ENCODE data around the gene WFDC5. TPM values are rescaled to one million over a fixed set of nuclear protein-coding genes. Genes with fewer than 3 reads are reported as not detected.

WFDC5 gene
- polyA plus RNA-seq, 1 of the 3 experiments (the other 2 are of a cell fraction) = 0.08 TPM

- TF ChIP-seq ZBTB33 (IDR thresholded peaks at IDR 0.05; ENCODE audit: borderline replicate concordance, low read depth) (no peak), NFIC (IDR thresholded peaks at IDR 0.05; ENCODE audit: borderline replicate concordance) (no peak), CTCF (IDR thresholded peaks at IDR 0.05) (no peak), MEF2A (IDR thresholded peaks at IDR 0.05; ENCODE audit: borderline replicate concordance, low read depth) (no peak), RXRA (IDR thresholded peaks at IDR 0.05; ENCODE audit: borderline replicate concordance, low read depth) (no peak), EP300 (IDR thresholded peaks at IDR 0.05; ENCODE audit: borderline replicate concordance in 1 of 2, low read depth in 1 of 2, low read length in 1 of 2) (no peak), TAF1 (IDR thresholded peaks at IDR 0.05; ENCODE audit: borderline replicate concordance, low read depth, low read length) (no peak), FOSL2 (IDR thresholded peaks at IDR 0.05; ENCODE audit: borderline replicate concordance, low read depth) (no peak), IRF3 (IDR thresholded peaks at IDR 0.05; ENCODE audit: low read depth, low read length) (no peak)
- Histone ChIP-seq H3K4me1 (ENCODE audit: control insufficient read depth in 1 of 2, insufficient read depth in 2 of 2, low read depth in 1 of 2, low read length in 1 of 2) (peaks cover 0 to 4% of the 10 kb centered on the region in 2 experiments; a peak in 1 of 4 replicates), H3K27ac (ENCODE audit: low read depth in 2 of 2, low read length in 1 of 2) (no peak overlapping the region), H3F3A (replicated peaks; ENCODE audit: insufficient read depth) (peaks cover 22% of the 10 kb centered on the region), H3K9ac (no peak overlapping the region), H4K20me1 (ENCODE audit: insufficient read depth) (no peaks in the 10 kb centered on the region), H3K9me3 (no peaks in the 10 kb centered on the region), H3K9me2 (no peaks in the 10 kb centered on the region), H3K79me2 (ENCODE audit: insufficient read depth) (no peaks in the 10 kb centered on the region), H3K4me2 (no peak overlapping the region), H3K27me3 (ENCODE audit: insufficient read depth) (no peaks in the 10 kb centered on the region), H2AFZ (ENCODE audit: low read depth) (no peak overlapping the region), H3K4me3 (ENCODE audit: low read depth in 2 of 2, low read length in 1 of 2) (no peak overlapping the region), H3K36me3 (replicated peaks in 1 of 2; ENCODE audit: control insufficient read depth in 1 of 2, insufficient read depth in 2 of 2, low read length in 1 of 2) (peaks cover 5 to 19% of the 10 kb centered on the region in 2 experiments)
- ChIA-PET POLR2A (no interaction called here), CTCF (interaction anchor here (1.0 to 1.7 kb wide), 5 partner anchors 10 to 75 kb away, joined by 3 to 9 read pairs (median 4); no protein-coding TSS in a partner anchor)
- 100% methylated on average over 1 of the region's 1 CpG for WGBS (ENCODE audit: low lambda C conversion rate)
- DNase-seq = no peak
These were observed 29.1 kb downstream of the WFDC5 start for GRCh38 chr20:45085867-45086266.

DNA sequence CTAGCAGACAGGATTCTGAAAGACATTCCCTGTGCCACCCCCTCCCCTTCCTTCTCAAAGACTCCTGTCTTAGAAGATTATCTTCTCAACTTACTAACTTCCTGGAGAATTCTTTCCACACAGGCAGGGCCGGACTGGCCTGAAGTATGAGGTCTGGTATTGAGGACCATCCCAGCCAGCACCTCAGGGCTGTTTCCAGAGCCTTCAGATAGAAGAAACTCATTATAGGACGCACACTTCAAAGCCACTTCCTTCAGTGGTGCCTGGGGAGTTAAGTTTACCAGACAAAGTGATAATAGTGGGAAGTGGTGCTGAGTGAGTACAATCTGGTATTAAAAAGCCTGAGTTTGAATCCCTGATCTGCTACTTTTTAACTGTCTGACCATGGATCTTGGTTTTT lies 29.7 kb downstream of the WFDC5 start:
- CTCF ChIA-PET = no interaction called here
- TF ChIP-seq NFIC (IDR thresholded peaks at IDR 0.05; ENCODE audit: borderline replicate concordance) (no peak), RCOR1 (IDR thresholded peaks at IDR 0.05; ENCODE audit: low read length) (no peak), USF2 (IDR thresholded peaks at IDR 0.05; ENCODE audit: borderline replicate concordance, low read depth, low read length) (no peak), REST (IDR thresholded peaks at IDR 0.05; ENCODE audit: low read depth, low read length) (no peak), SMC3 (IDR thresholded peaks at IDR 0.05; ENCODE audit: low read depth, low read length) (no peak), PBX3 (IDR thresholded peaks at IDR 0.05) (no peak), EP300 (IDR thresholded peaks at IDR 0.05; ENCODE audit: borderline replicate concordance in 1 of 2, low read depth in 1 of 2, low read length in 1 of 2) (no peak)

More for the DNA sequence above, 29.7 kb downstream of the WFDC5 start:
- H3K9ac ChIP-seq = no peak overlapping the region
- peaks cover 0 to 4% of the 10 kb centered on the region in 2 experiments; a peak in 1 of 4 replicates for H3K4me1 ChIP-seq (ENCODE audit: control insufficient read depth in 1 of 2, insufficient read depth in 2 of 2, low read depth in 1 of 2, low read length in 1 of 2)
- POLR2A ChIA-PET = no interaction called here
- H3K79me2 ChIP-seq (ENCODE audit: insufficient read depth) = no peaks in the 10 kb centered on the region
- no peaks in the 10 kb centered on the region for H4K20me1 ChIP-seq (ENCODE audit: insufficient read depth)
- DNase-seq = no peak
- WGBS (ENCODE audit: low lambda C conversion rate) = 90% methylated on average over 2 of the region's 2 CpGs
- H3K36me3 ChIP-seq (replicated peaks in 1 of 2; ENCODE audit: control insufficient read depth in 1 of 2, insufficient read depth in 2 of 2, low read length in 1 of 2) = peaks cover 11 to 21% of the 10 kb centered on the region in 2 experiments
- no peak overlapping the region for H3K4me2 ChIP-seq
- no peaks in the 10 kb centered on the region for H3K27me3 ChIP-seq (ENCODE audit: insufficient read depth)
- peaks cover 22% of the 10 kb centered on the region for H3F3A ChIP-seq (replicated peaks; ENCODE audit: insufficient read depth)
- H2AFZ ChIP-seq (ENCODE audit: low read depth) = no peak overlapping the region
- no peak overlapping the region for H3K27ac ChIP-seq (ENCODE audit: low read depth in 2 of 2, low read length in 1 of 2)
- no peaks in the 10 kb centered on the region for H3K9me2 ChIP-seq
- H3K9me3 ChIP-seq = no peaks in the 10 kb centered on the region
- no peak overlapping the region for H3K4me3 ChIP-seq (ENCODE audit: low read depth in 2 of 2, low read length in 1 of 2)

Measured in SK-N-SH (cell line).